A549 (cell line): ENCODE results near the gene PTPRE. TPM values are rescaled to one million over a fixed set of nuclear protein-coding genes. Genes with fewer than 3 reads are reported as not detected.

Experiments
- ATAC-seq, 2 experiments: fragments of 200-7000 bp in 1 of 2; fragments of >200 bp in 1 of 2; cut with Nextera tagmentation in 1 of 2; cut with Tn5 transposase in 1 of 2; 3 replicates each; pipeline versions ENCODE4 v1.8.0 to v1.9.1; 2018 to 2020; ENCODE audit warnings: mild to moderate bottlenecking in 1 of 2, moderate library complexity in 1 of 2
- CTCF ChIA-PET: fragments of 300-600 bp; sonication (Branson Sonifier 250); formaldehyde crosslinking; extraction: SDS; loops from one replicate; lab custom pipeline; 2021; ENCODE audit warnings: antibody characterized with exemption, inconsistent platforms; lab: Yijun Ruan, JAX
- POLR2A ChIA-PET: fragments of 350-600 bp; formaldehyde crosslinking; extraction: SDS; loops from one replicate; lab custom pipeline; 2021; ENCODE audit warnings: antibody characterized with exemption, inconsistent platforms; lab: Yijun Ruan, JAX
- DNase-seq, 2 experiments: peaks; one replicate each; pipeline versions ENCODE4 v3.0.0 to v3.0.0-alpha.2; 2011 to 2016; ENCODE audit warnings: low read depth in 1 of 2, low spot score in 1 of 2
- FAIRE-seq: peaks from 2 replicates; lab custom pipeline; 2011; peaks lifted over from hg19 to GRCh38; lab: Jason Lieb, UNC
- H3K27ac ChIP-seq, 2 experiments: fragments of >200 bp; sonication (Bioruptor Twin); formaldehyde crosslinking; 3 replicates each; pipeline ENCODE4 v1.5.1; 2016 to 2017
- H3K4me1 ChIP-seq: fragments of >200 bp; sonication (Bioruptor Twin); formaldehyde crosslinking; 3 replicates; pipeline ENCODE4 v1.6.1; 2016
- H3K4me2 ChIP-seq: fragments of >200 bp; sonication (Bioruptor Twin); formaldehyde crosslinking; 3 replicates; pipeline ENCODE4 v1.6.1; 2016
- H3K4me3 ChIP-seq: fragments of >200 bp; sonication (Bioruptor Twin); formaldehyde crosslinking; 3 replicates; pipeline ENCODE4 v1.5.1; 2016
- H3K9me3 ChIP-seq: fragments of >200 bp; sonication (Bioruptor Twin); formaldehyde crosslinking; 3 replicates; pipeline ENCODE4 v1.6.1; 2016
- CBX2 ChIP-seq: fragments of 200-600 bp; sonication (generic); IDR thresholded peaks from 2 replicates; pipeline ENCODE4 v1.6.1; 2016; ENCODE audit warnings: low read depth, mild to moderate bottlenecking, borderline replicate concordance
- CEBPB ChIP-seq, 2 experiments: fragments of >200 bp in 1 of 2; sonication (Bioruptor Twin) in 1 of 2; formaldehyde crosslinking in 1 of 2; IDR thresholded peaks; 2 replicates each; pipeline ENCODE4 v1.6.1; 2012 to 2016
- CHD2 ChIP-seq: fragments of 150-350 bp; IDR thresholded peaks from 2 replicates; pipeline ENCODE4 v1.6.1; 2014; ENCODE audit warnings: low read length; ENCODE audit not compliant: partially characterized antibody
- EHMT2 ChIP-seq: fragments of 200-600 bp; sonication (generic); IDR thresholded peaks from 2 replicates; pipeline ENCODE4 v1.6.1; 2016; ENCODE audit warnings: antibody characterized with exemption, low read depth, mild to moderate bottlenecking, moderate library complexity
- FOSB ChIP-seq: fragments of 250-450 bp; sonication (Bioruptor Pico); IDR thresholded peaks from 2 replicates; pipeline ENCODE4 v1.5.0; 2020; ENCODE audit warnings: mild to moderate bottlenecking, moderate library complexity
- FOSL2 ChIP-seq, 2 experiments: fragments of 450-650 bp in 1 of 2; fragments of >200 bp in 1 of 2; sonication (Bioruptor Twin) in 1 of 2; formaldehyde crosslinking; IDR thresholded peaks; 2 replicates each; pipeline versions ENCODE4 v1.5.0 to v1.6.1; 2016 to 2020; ENCODE audit warnings: mild to moderate bottlenecking in 1 of 2, moderate library complexity in 1 of 2
- GATA3 ChIP-seq: IDR thresholded peaks from 2 replicates; pipeline ENCODE4 v1.6.1; 2012; ENCODE audit warnings: borderline replicate concordance
- HOXA7 ChIP-seq: fragments of 250-450 bp; sonication (Bioruptor Pico); IDR thresholded peaks from 2 replicates; pipeline ENCODE4 v1.5.0; 2020; ENCODE audit warnings: mild to moderate bottlenecking, moderate library complexity
- JUN ChIP-seq, 2 experiments: fragments of >200 bp; sonication (Bioruptor Twin); formaldehyde crosslinking; IDR thresholded peaks; 2 replicates in 1 of 2; 3 replicates in 1 of 2; pipeline ENCODE4 v1.6.1; 2016 to 2017
- MAFK ChIP-seq: fragments of 450-650 bp; IDR thresholded peaks from 2 replicates; pipeline ENCODE4 v1.6.1; 2014; ENCODE audit not compliant: partially characterized antibody
- POLR2AphosphoS2 ChIP-seq: conservative IDR thresholded peaks from 2 replicates; pipeline ENCODE4 v1.6.1; 2012; ENCODE audit warnings: low read length, improper control_type of control experiment, inconsistent platforms
- RARB ChIP-seq: fragments of 250-450 bp; sonication (Bioruptor Pico); IDR thresholded peaks from 2 replicates; pipeline ENCODE4 v1.8.0; 2021; ENCODE audit warnings: mild to moderate bottlenecking, moderate library complexity
- RCOR1 ChIP-seq: fragments of 150-350 bp; IDR thresholded peaks from 2 replicates; pipeline ENCODE4 v1.6.1; 2014; ENCODE audit warnings: antibody characterized with exemption, low read length, low read depth
- RFX5 ChIP-seq: fragments of 450-650 bp; IDR thresholded peaks from 2 replicates; pipeline ENCODE4 v1.7.1; 2014; ENCODE audit warnings: antibody characterized with exemption, mild to moderate bottlenecking, moderate library complexity
- RNF2 ChIP-seq: fragments of 200-600 bp; sonication (generic); IDR thresholded peaks from 2 replicates; pipeline ENCODE4 v1.6.1; 2016; ENCODE audit warnings: low read depth, mild to moderate bottlenecking, antibody characterized with exemption, moderate library complexity, borderline replicate concordance
- SREBF2 ChIP-seq: fragments of 450-650 bp; IDR thresholded peaks from 2 replicates; pipeline ENCODE4 v1.6.1; 2014; ENCODE audit warnings: mild to moderate bottlenecking, moderate library complexity
- TFCP2L1 ChIP-seq: fragments of 250-450 bp; sonication (Bioruptor Pico); IDR thresholded peaks from 2 replicates; pipeline ENCODE4 v1.5.0; 2021; ENCODE audit warnings: mild to moderate bottlenecking
- ZC3H11A ChIP-seq: fragments of 450-650 bp; IDR thresholded peaks from 2 replicates; pipeline ENCODE4 v1.6.1; 2014; ENCODE audit warnings: antibody characterized with exemption, mild to moderate bottlenecking
- ZNF302 ChIP-seq: fragments of 250-450 bp; sonication (Bioruptor Pico); IDR thresholded peaks from 2 replicates; pipeline ENCODE4 v1.9.0; 2021; ENCODE audit warnings: inconsistent platforms, mild to moderate bottlenecking, moderate library complexity
- WGBS: methylation state at CpG from one replicate; pipeline ENCODE4 v1.1.6; 2017; ENCODE audit errors: missing lambda C conversion rate; 5-methylcytosine and 5-hydroxymethylcytosine counted together
- polyA plus RNA-seq, 4 experiments: library from polyadenylated mRNA; depleted of rRNA in 3 of 4; stranded (reverse); fragments of >200 nt; fragmentation: RNase III in 1 of 4; extraction: RNeasy Plus Mini Kit Qiagen cat#74134 plus additional on column Dnase treatment in 1 of 4; gene quantifications; 2 replicates in 3 of 4; 3 replicates in 1 of 4; pipeline ENCODE4 v1.2.3, GENCODE V29; 2011 to 2017
- TF ChIP-seq, protein P1 (sequence below): fragments of >200 bp; sonication (Bioruptor Twin); formaldehyde crosslinking; IDR thresholded peaks from 3 replicates; pipeline ENCODE4 v1.6.1; 2016
- TF ChIP-seq, protein P2 (sequence below): fragments of >200 bp; sonication (Bioruptor Twin); formaldehyde crosslinking; IDR thresholded peaks from 3 replicates; pipeline ENCODE4 v1.5.1; 2016
- TF ChIP-seq, protein P3 (sequence below): IDR thresholded peaks from 2 replicates; pipeline ENCODE4 v1.6.1; 2012

PTPRE gene
- polyA plus RNA-seq, 2 of the 4 experiments (the other 2 are of a cell fraction): 0.31 to 1.5 TPM

DNA sequence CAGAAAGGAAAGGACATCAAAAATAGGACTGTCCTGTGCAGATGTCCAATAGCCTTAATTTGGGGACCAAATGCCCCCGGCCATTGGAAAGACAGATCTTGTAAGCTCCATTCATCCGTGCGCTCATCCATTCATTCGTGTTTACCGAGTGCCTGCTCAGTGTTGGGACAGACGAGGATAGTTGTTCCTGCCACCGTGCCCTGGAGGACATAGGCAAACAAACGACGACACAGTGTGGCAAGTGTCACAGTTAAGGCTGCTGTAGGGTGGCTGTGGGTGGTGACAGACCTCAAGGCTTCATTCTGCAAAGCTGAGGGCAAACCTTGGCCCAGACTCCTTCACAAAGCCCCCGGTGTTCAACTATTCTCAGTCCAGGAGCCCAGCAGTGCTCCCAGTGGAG, 191.7 kb downstream of the PTPRE start:
- no peak for TF ChIP-seq JUN (IDR thresholded peaks at IDR 0.05)
- TF ChIP-seq GATA3: no peak
- TF ChIP-seq RARB (CRISPR knock-in tag): no peak
- no peak for TF ChIP-seq RCOR1
- TF ChIP-seq, protein P1, sequence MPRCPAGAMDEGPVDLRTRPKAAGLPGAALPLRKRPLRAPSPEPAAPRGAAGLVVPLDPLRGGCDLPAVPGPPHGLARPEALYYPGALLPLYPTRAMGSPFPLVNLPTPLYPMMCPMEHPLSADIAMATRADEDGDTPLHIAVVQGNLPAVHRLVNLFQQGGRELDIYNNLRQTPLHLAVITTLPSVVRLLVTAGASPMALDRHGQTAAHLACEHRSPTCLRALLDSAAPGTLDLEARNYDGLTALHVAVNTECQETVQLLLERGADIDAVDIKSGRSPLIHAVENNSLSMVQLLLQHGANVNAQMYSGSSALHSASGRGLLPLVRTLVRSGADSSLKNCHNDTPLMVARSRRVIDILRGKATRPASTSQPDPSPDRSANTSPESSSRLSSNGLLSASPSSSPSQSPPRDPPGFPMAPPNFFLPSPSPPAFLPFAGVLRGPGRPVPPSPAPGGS: no peak
- TF ChIP-seq POLR2AphosphoS2: no peak
- no peak for TF ChIP-seq CEBPB (IDR thresholded peaks at IDR 0.05)
- no peak for TF ChIP-seq SREBF2
- no peak for TF ChIP-seq RNF2
- TF ChIP-seq RFX5: no peak
- no peak for TF ChIP-seq CBX2
- TF ChIP-seq TFCP2L1 (CRISPR knock-in tag): no peak
- FAIRE-seq (no peak), ATAC-seq (no peak), DNase-seq (no peak)
- Histone ChIP-seq H3K9me3 (no peaks in the 10 kb centered on the region), H3K4me2 (no peak overlapping the region), H3K27ac (no peak overlapping the region), H3K4me3 (no peak overlapping the region), H3K4me1 (no peaks in the 10 kb centered on the region)
- POLR2A ChIA-PET: no interaction called here
- 91% methylated on average over 10 of the region's 10 CpGs for WGBS
- CTCF ChIA-PET: interaction anchor here (0.8 kb wide), 1 partner anchor 20 kb away, joined by 3 read pairs; no protein-coding TSS in a partner anchor

- WGBS: 99% methylated on average over 10 of the region's 10 CpGs
- no peak for FAIRE-seq
- H3K4me3 ChIP-seq: no peak overlapping the region
- no peak overlapping the region for H3K27ac ChIP-seq
- no peak overlapping the region for H3K4me2 ChIP-seq
- DNase-seq: no peak
- ChIA-PET CTCF (interaction anchor here (0.9 to 1.1 kb wide), 2 partner anchors 22 to 112 kb away, joined by 3 read pairs; no protein-coding TSS in a partner anchor), POLR2A (no interaction called here)
- no peak for ATAC-seq
- H3K4me1 ChIP-seq: no peaks in the 10 kb centered on the region
- TF ChIP-seq FOSL2 (IDR thresholded peaks at IDR 0.05) (no peak), FOSL2 (CRISPR knock-in tag; IDR thresholded peaks at IDR 0.05) (no peak), ZC3H11A (no peak), CHD2 (no peak), ZNF302 (CRISPR knock-in tag) (no peak), RFX5 (no peak)
- TF ChIP-seq, protein P2, sequence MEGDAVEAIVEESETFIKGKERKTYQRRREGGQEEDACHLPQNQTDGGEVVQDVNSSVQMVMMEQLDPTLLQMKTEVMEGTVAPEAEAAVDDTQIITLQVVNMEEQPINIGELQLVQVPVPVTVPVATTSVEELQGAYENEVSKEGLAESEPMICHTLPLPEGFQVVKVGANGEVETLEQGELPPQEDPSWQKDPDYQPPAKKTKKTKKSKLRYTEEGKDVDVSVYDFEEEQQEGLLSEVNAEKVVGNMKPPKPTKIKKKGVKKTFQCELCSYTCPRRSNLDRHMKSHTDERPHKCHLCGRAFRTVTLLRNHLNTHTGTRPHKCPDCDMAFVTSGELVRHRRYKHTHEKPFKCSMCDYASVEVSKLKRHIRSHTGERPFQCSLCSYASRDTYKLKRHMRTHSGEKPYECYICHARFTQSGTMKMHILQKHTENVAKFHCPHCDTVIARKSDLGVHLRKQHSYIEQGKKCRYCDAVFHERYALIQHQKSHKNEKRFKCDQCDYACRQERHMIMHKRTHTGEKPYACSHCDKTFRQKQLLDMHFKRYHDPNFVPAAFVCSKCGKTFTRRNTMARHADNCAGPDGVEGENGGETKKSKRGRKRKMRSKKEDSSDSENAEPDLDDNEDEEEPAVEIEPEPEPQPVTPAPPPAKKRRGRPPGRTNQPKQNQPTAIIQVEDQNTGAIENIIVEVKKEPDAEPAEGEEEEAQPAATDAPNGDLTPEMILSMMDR: no peak
- TF ChIP-seq, protein P3, sequence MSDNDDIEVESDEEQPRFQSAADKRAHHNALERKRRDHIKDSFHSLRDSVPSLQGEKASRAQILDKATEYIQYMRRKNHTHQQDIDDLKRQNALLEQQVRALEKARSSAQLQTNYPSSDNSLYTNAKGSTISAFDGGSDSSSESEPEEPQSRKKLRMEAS: no peak
- TF ChIP-seq, protein P1: no peak
- H3K9me3 ChIP-seq: no peaks in the 10 kb centered on the region
Measured at GRCh38 chr10:128099901-128100300, 193.0 kb downstream of the PTPRE start.

- CTCF ChIA-PET: no interaction called here
- no peak overlapping the region for H3K27ac ChIP-seq
- no peaks in the 10 kb centered on the region for H3K9me3 ChIP-seq
- H3K4me3 ChIP-seq: no peak overlapping the region
- H3K4me1 ChIP-seq: no peaks in the 10 kb centered on the region
- ATAC-seq: no peak
- POLR2A ChIA-PET: no interaction called here
- no peak for DNase-seq
- no peak for FAIRE-seq
- TF ChIP-seq RCOR1 (no peak), MAFK (no peak), CHD2 (no peak), RARB (CRISPR knock-in tag) (no peak), FOSB (CRISPR knock-in tag) (no peak), FOSL2 (IDR thresholded peaks at IDR 0.05) (no peak), FOSL2 (CRISPR knock-in tag; IDR thresholded peaks at IDR 0.05) (no peak), CBX2 (no peak), EHMT2 (no peak), HOXA7 (CRISPR knock-in tag) (no peak)
- TF ChIP-seq, protein P2: no peak
- TF ChIP-seq, all 56 proteins: peak for 0
- WGBS: 92% methylated on average over 1 of the region's 1 CpG
- H3K4me2 ChIP-seq: no peak overlapping the region
Measured at GRCh38 chr10:128101901-128102300, 195.0 kb downstream of the PTPRE start.
